Pancreas (tissue), 10 donors: ENCODE results near the gene NFIA. TPM values are rescaled to one million over a fixed set of nuclear protein-coding genes. Genes with fewer than 3 reads are reported as not detected.
"Not testable (repeated sequence)": the region's sequence is repeated elsewhere in the genome, so short reads cannot be mapped to it uniquely, and the experiment has no call there.

Experiments used
- ATAC-seq, 4 donors: fragments of 200-7000 bp; cut with Tn5 transposase; one replicate each; pipeline versions ENCODE4 v1.8.0 to v1.9.1; 2020; ENCODE audit warnings: mild to moderate bottlenecking in 4 of 4, moderate library complexity in 4 of 4
- DNase-seq, 6 donors: peaks; one replicate each; pipeline ENCODE4 v3.0.0-alpha.2; 2020
- FAIRE-seq: peaks from 2 replicates; lab custom pipeline; 2012; peaks lifted over from hg19 to GRCh38; lab: Jason Lieb, UNC
- H3K27ac ChIP-seq, 4 donors: fragments of 200-600 bp; sonication (generic); 1 replicate in 3 of 4; 2 replicates in 1 of 4; pipeline versions ENCODE4 v1.5.0 to v1.8.0; 2020
- H3K27me3 ChIP-seq, 4 donors: fragments of 200-600 bp; one replicate each; pipeline ENCODE4 v1.8.0; 2021
- H3K36me3 ChIP-seq, 3 donors: fragments of 200-600 bp; sonication (generic) in 1 of 3; one replicate each; pipeline versions ENCODE4 v1.5.0 to v1.8.0; 2020 to 2021
- H3K4me1 ChIP-seq, 3 donors: fragments of 200-600 bp; one replicate each; pipeline ENCODE4 v1.8.0; 2021
- H3K4me3 ChIP-seq, 4 donors: fragments of 200-600 bp; sonication (generic) in 2 of 4; one replicate each; pipeline versions ENCODE4 v1.5.0 to v1.8.0; 2020 to 2021
- H3K9me3 ChIP-seq, 4 donors: fragments of 200-600 bp; one replicate each; pipeline ENCODE4 v1.8.0; 2021
- WGBS, 2 donors: extraction: QIAGEN DNeasy Blood & Tissue Kit; methylation state at CpG; one replicate each; pipeline ENCODE4 v1.1.7; 2013; 5-methylcytosine and 5-hydroxymethylcytosine counted together
- intact Hi-C, 3 donors: fragments of 100-400 bp; cut with DNase I; formaldehyde crosslinking; loops; one replicate each; pipeline versions ENCODE4 v1.11.1 to v1.14.2; 2022
- polyA plus RNA-seq, 2 donors: library from polyadenylated mRNA; stranded (reverse); fragments of 200-250 nt; gene quantifications; one replicate each; pipeline ENCODE4 v1.2.3, GENCODE V29; 2013
- total RNA-seq, 6 donors: library from RNA; stranded (reverse); fragmentation: NEBNext Ultra II Directional in 4 of 6; extraction: Animal tissue kit (Norgen Biotek cat#: 25700) in 4 of 6; gene quantifications; one replicate each; pipeline versions ENCODE4 v1.2.1 to v1.2.4, GENCODE V29; 2021 to 2023
- TF ChIP-seq, protein P1 (sequence below), 4 donors: fragments of 200-600 bp; sonication (generic) in 3 of 4; IDR thresholded peaks; one replicate each; pipeline versions ENCODE4 v1.5.0 to v1.8.0; 2021; ENCODE audit warnings: antibody characterized with exemption in 4 of 4
- donor health status: healthy with polysubstance abuse.
- donor health status: DM: no; HTN: no; CAD: no; lungs with moderate emphysema.
- donor health status: DM: no; HTN: no; CAD: no.
- donor health status: control.
- donor health status: control.
- donor health status: Bipolar disorder and iron deficiency.
- donor health status: DM: yes; HTN: yes; CAD: no.
- donor health status: DM: no; HTN: no; CAD: no.
- donor health status: DM: no; HTN: no; CAD: no.
- donor health status: DM: yes; HTN: yes; CAD: no.

Gene NFIA
- total and polyA plus RNA-seq, 8 donors, result 4.9 to 48.1 (median 30.2) TPM

DNA sequence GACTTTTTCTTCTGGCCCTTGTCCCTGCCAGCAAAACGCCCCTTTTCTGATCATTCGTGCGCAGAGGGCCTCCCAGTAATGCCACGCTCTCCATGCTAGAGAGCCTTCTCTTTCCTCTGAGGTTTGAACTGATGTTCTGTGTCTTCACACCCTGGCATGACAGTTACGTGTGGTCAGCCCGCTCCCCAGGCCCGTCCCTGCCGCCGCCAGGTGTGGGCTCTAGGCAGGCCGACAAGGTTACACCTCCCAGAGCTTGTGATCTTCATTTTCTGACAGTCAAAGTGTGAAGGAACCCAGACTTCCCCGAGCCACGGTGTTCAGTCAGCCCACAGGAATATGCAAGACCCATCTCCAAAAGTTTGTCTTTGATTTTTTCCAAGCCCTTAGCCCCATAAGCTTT lies 377.0 kb downstream of the NFIA start:
- FAIRE-seq (no peak), ATAC-seq (no peak), DNase-seq (no peak)
- Histone ChIP-seq H3K36me3 (peaks cover 0 to 9% (median 7%) of the 10 kb centered on the region in 3 donors), H3K27ac (no peak overlapping the region), H3K9me3 (no peaks in the 10 kb centered on the region), H3K27me3 (no peaks in the 10 kb centered on the region), H3K4me1 (peaks cover 0 to 3% (median 0%) of the 10 kb centered on the region in 3 donors), H3K4me3 (no peak overlapping the region)
- TF ChIP-seq, protein P1, sequence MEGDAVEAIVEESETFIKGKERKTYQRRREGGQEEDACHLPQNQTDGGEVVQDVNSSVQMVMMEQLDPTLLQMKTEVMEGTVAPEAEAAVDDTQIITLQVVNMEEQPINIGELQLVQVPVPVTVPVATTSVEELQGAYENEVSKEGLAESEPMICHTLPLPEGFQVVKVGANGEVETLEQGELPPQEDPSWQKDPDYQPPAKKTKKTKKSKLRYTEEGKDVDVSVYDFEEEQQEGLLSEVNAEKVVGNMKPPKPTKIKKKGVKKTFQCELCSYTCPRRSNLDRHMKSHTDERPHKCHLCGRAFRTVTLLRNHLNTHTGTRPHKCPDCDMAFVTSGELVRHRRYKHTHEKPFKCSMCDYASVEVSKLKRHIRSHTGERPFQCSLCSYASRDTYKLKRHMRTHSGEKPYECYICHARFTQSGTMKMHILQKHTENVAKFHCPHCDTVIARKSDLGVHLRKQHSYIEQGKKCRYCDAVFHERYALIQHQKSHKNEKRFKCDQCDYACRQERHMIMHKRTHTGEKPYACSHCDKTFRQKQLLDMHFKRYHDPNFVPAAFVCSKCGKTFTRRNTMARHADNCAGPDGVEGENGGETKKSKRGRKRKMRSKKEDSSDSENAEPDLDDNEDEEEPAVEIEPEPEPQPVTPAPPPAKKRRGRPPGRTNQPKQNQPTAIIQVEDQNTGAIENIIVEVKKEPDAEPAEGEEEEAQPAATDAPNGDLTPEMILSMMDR (IDR thresholded peaks at IDR 0.05), result no peak
- 95% methylated on average over 12 of the region's 12 CpGs for WGBS, 2 donors
- intact Hi-C loops, result no loop called here

DNA sequence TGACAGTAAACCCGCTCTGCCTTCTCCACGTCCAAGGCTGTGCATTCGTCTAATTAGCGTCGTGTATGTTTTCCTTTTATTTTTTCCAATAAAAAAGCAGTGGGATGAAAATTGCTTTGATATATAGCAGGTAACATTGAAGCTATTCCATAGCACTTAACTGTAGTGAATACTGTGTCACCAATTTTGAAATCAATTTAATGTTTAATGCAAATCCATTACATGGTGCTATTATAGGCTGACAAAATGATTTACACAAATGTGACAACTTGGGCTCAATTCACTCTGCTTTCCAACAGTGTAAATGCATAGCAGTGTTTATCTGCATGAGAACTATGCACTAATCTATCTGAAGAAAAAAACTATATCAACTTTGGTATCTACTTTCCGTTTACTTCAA lies 377.8 kb downstream of the NFIA start:
- ATAC-seq, result no peak
- H3K4me1 ChIP-seq, result no peaks in the 10 kb centered on the region
- intact Hi-C loops, result no loop called here

DNA sequence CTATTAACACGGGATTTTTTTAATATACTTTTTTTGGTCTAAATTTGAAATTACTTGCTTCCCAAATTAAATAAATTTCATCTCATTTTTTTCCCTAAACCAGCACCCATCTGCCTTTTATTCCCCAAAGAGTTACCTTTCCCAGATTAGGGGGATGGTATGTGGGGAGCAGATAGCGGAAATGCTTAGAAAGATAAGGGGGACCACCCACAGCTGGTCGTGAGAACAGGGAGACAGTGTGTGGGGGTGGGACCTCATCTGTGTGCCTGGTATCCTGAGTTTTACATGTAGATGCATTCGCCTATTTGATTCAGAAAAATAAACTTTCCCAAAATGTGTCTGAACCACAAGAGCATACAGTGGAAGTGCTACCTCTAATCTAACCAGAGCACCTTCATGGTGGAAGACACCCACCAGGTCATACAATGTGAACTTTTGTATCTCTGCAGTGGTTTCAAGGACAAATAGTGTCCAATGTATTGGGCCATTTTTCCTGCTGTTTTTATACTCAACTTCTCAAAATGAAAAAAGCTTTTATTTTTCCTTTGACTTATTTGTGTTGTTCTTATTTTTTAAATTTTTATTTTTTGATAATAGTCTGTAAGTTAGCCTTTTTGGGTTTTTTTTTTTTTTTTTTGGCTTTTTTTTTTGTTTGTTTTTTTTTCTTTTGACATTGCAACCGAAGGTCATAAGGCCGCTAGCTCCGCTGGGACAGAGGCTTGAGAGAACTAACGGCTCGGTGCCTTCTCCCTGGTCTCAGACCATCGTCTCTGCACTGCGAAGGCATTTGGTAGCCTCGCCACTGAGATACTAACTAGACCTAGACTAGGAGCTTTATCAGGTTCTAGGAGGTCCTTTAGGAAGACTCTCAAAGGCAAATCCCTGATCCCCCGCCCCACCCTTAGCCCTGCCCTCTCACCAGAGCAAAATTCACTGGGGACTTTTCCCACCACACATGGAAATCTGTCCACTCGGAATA lies 379.3 kb downstream of the NFIA start:
- intact Hi-C loops, result no loop called here
- no peak for ATAC-seq
- FAIRE-seq, result no peak
- no peak overlapping the region for H3K27ac ChIP-seq
- H3K36me3 ChIP-seq, result peaks cover 0 to 2% (median 0%) of the 10 kb centered on the region in 3 donors
- 83 to 92% methylated on average over 14 of the region's 14 CpGs for WGBS, 2 donors
- H3K27me3 ChIP-seq, result no peaks in the 10 kb centered on the region
- H3K4me1 ChIP-seq, result no peaks in the 10 kb centered on the region
- DNase-seq, result no peak
- H3K4me3 ChIP-seq, result no peak overlapping the region
- TF ChIP-seq, protein P1 (IDR thresholded peaks at IDR 0.05), result no peak
- H3K9me3 ChIP-seq, result no peaks in the 10 kb centered on the region

More for the DNA sequence above, 377.8 kb downstream of the NFIA start:
- Histone ChIP-seq H3K4me3 (no peak overlapping the region), H3K9me3 (no peaks in the 10 kb centered on the region), H3K27me3 (no peaks in the 10 kb centered on the region), H3K27ac (no peak overlapping the region), H3K36me3 (peaks cover 0 to 9% (median 6%) of the 10 kb centered on the region in 3 donors)
- FAIRE-seq (no peak), DNase-seq (no peak)
- TF ChIP-seq, protein P1 (IDR thresholded peaks at IDR 0.05), result no peak
- 86 to 87% methylated on average over 6 of the region's 6 CpGs for WGBS, 2 donors

DNA sequence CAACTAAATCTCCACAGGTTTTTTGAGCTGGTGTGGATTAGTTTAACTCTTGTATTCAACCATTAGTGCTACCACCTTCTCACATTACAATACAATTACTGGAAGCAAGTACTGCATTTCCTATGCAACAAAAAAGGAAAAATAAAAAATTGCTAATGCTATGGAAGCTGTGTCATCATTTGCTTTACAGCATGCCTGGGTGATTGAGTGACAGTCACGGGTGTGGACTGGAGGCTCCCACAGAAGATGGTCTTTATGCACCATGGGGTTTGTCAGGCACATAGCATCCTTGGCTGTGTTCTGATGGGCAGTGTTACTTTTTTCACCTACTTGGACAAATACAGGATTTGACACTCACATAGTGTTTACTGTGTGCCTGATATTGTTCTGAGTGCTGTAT lies 380.3 kb downstream of the NFIA start:
- DNase-seq (no peak), FAIRE-seq (no peak), ATAC-seq (no peak)
- no peaks in the 10 kb centered on the region for H3K4me1 ChIP-seq
- no peaks in the 10 kb centered on the region for H3K9me3 ChIP-seq
- no peaks in the 10 kb centered on the region for H3K27me3 ChIP-seq
- TF ChIP-seq, protein P1 (IDR thresholded peaks at IDR 0.05), result no peak
- intact Hi-C loops, result no loop called here
- no peak overlapping the region for H3K27ac ChIP-seq
- no peak overlapping the region for H3K4me3 ChIP-seq
- 97% methylated on average over 1 of the region's 1 CpG for WGBS, 2 donors
- peaks cover 0 to 2% (median 0%) of the 10 kb centered on the region in 3 donors for H3K36me3 ChIP-seq

DNA sequence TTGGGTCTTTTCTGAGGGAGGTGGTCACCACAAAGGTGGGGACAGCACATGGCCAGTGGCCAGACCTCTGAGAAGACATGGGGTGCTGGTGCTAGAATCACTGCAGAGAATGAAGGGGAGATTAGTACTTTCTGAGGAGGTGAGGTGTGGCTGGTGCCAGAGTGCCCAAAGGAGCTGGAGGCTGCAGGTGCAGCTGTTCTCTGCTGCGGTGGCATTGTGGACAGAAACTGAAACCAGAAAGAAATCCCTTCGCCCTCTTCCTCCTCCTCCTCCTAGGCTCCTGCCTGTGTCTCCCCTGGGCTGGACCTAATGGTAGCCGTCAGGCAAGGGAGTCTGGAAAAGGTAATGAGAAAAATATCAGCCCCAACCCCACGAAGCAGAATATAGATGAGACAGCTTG lies 380.9 kb downstream of the NFIA start:
- intact Hi-C loops, result no loop called here
- H3K27me3 ChIP-seq, result no peaks in the 10 kb centered on the region
- FAIRE-seq, result no peak
- H3K27ac ChIP-seq, result no peak overlapping the region
- H3K4me3 ChIP-seq, result no peak overlapping the region
- H3K4me1 ChIP-seq, result no peaks in the 10 kb centered on the region
- no peak for DNase-seq
- 87 to 90% methylated on average over 4 of the region's 4 CpGs for WGBS, 2 donors
- ATAC-seq, result no peak
- H3K9me3 ChIP-seq, result no peaks in the 10 kb centered on the region
- peaks cover 0 to 2% (median 0%) of the 10 kb centered on the region in 3 donors for H3K36me3 ChIP-seq
- TF ChIP-seq, protein P1 (IDR thresholded peaks at IDR 0.05), result no peak

DNA sequence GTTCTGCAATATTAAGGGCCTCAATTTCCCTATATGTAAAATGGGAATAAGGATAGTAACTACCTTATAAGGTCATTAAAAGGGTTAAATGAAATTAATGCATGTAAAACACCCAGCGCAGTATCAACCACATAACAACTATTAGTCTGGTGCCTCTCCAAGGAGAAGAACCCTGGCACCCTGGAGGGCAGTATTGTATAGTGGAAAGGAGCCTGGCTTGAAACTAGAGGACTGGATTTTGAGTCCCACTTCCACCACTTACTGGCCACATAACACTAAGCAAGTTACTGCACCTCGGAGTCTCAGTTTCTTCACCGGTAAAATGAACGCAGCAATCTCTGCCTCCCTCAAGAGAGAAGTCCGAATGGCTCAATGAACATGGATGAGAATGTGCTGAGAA lies 385.5 kb downstream of the NFIA start:
- ATAC-seq, H3K9me3 ChIP-seq, DNase-seq, H3K27me3 ChIP-seq, FAIRE-seq, H3K4me1 ChIP-seq, H3K27ac ChIP-seq, H3K4me3 ChIP-seq, intact Hi-C loops, H3K36me3 ChIP-seq: not testable (repeated sequence)
- WGBS, 2 donors, result 93 to 98% methylated on average over 5 of the region's 5 CpGs
